Hepatocyte (in vitro differentiated cells): ENCODE measurements around the gene MOCS1. TPM values are rescaled to one million over a fixed set of nuclear protein-coding genes. Genes with fewer than 3 reads are reported as not detected.

Source experiments
- DNase-seq: peaks from one replicate; pipeline ENCODE4 v3.0.0-alpha.2; 2016; ENCODE audit warnings: low spot score
- H2AFZ ChIP-seq: fragments of 200-600 bp; sonication (generic); 2 replicates; pipeline ENCODE4 v1.6.0; 2016; ENCODE audit warnings: antibody characterized with exemption, mild to moderate bottlenecking
- H3K27ac ChIP-seq: fragments of 200-600 bp; sonication (generic); 2 replicates; pipeline ENCODE4 v1.5.1; 2016; ENCODE audit warnings: mild to moderate bottlenecking
- H3K27me3 ChIP-seq: fragments of 200-600 bp; sonication (generic); 2 replicates; pipeline ENCODE4 v1.6.1; 2016
- H3K36me3 ChIP-seq: fragments of 200-600 bp; sonication (generic); replicated peaks from 2 replicates; pipeline ENCODE4 v1.5.1; 2016; ENCODE audit warnings: low read depth; ENCODE audit not compliant: insufficient read depth
- H3K4me1 ChIP-seq: fragments of 200-600 bp; sonication (generic); 2 replicates; pipeline ENCODE4 v1.5.1; 2016; ENCODE audit warnings: mild to moderate bottlenecking, moderate library complexity; ENCODE audit not compliant: insufficient read depth
- H3K4me2 ChIP-seq: fragments of 200-600 bp; sonication (generic); 2 replicates; pipeline ENCODE4 v1.6.0; 2016
- H3K4me3 ChIP-seq: fragments of 200-600 bp; sonication (generic); 2 replicates; pipeline ENCODE4 v1.5.1; 2016; ENCODE audit warnings: mild to moderate bottlenecking
- H3K79me2 ChIP-seq: fragments of 200-600 bp; sonication (generic); 2 replicates; pipeline ENCODE4 v1.6.0; 2017; ENCODE audit warnings: mild to moderate bottlenecking
- H3K9me2 ChIP-seq: fragments of 200-600 bp; sonication (generic); replicated peaks from 2 replicates; pipeline ENCODE4 v1.6.0; 2017; ENCODE audit warnings: mild to moderate bottlenecking; ENCODE audit not compliant: insufficient read depth
- H3K9me3 ChIP-seq: fragments of 200-600 bp; sonication (generic); 2 replicates; pipeline ENCODE4 v1.5.1; 2016; ENCODE audit warnings: low read depth, mild to moderate bottlenecking
- H4K20me1 ChIP-seq: fragments of 200-600 bp; sonication (generic); 2 replicates; pipeline ENCODE4 v1.6.0; 2016; ENCODE audit warnings: mild to moderate bottlenecking; ENCODE audit not compliant: insufficient read depth, poor library complexity, severe bottlenecking
- CTCF ChIP-seq: fragments of 200-600 bp; sonication (generic); IDR thresholded peaks from 2 replicates; pipeline ENCODE4 v1.5.1; 2016; ENCODE audit warnings: antibody characterized with exemption, mild to moderate bottlenecking; ENCODE audit not compliant: poor library complexity
- EZH2 ChIP-seq: fragments of 200-600 bp; sonication (generic); IDR thresholded peaks from 2 replicates; pipeline ENCODE4 v1.6.1; 2016; ENCODE audit warnings: antibody characterized with exemption, mild to moderate bottlenecking, borderline replicate concordance
- EZH2phosphoT487 ChIP-seq: fragments of 200-600 bp; sonication (generic); IDR thresholded peaks from one replicate; pipeline ENCODE4 v1.6.1; 2018; ENCODE audit warnings: antibody characterized with exemption, mild to moderate bottlenecking, low read depth, moderate library complexity; ENCODE audit not compliant: unreplicated experiment, severe bottlenecking
- WGBS: methylation state at CpG from one replicate; pipeline ENCODE4 v1.1.6; 2016; ENCODE audit warnings: low lambda C conversion rate; ENCODE audit errors: missing lambda C conversion rate; 5-methylcytosine and 5-hydroxymethylcytosine counted together
- polyA plus RNA-seq: library from polyadenylated mRNA; unstranded; fragments of >200 nt; fragmentation: Nextera tagmentation; extraction: Ambion mirVana; gene quantifications from 2 replicates; pipeline ENCODE4 v1.2.1, GENCODE V29; 2016
- total RNA-seq: library from RNA; depleted of rRNA; stranded (reverse); fragments of >200 nt; gene quantifications from 2 replicates; pipeline ENCODE4 v1.2.3, GENCODE V29; 2014

The MOCS1 gene
- total and polyA plus RNA-seq, 2 experiments from 2014 or later = 10.7 to 13.4 TPM

GRCh38 chr6:39951716-39952115 lies 17.5 kb upstream of the MOCS1 start:
- Histone ChIP-seq H3K36me3 (no peaks in the 10 kb centered on the region), H3K79me2 (no peaks in the 10 kb centered on the region), H2AFZ (no peak overlapping the region), H3K4me2 (no peak overlapping the region), H3K27me3 (no peaks in the 10 kb centered on the region), H4K20me1 (no peaks in the 10 kb centered on the region), H3K9me3 (no peaks in the 10 kb centered on the region), H3K27ac (no peak overlapping the region), H3K4me3 (no peak overlapping the region), H3K4me1 (peaks cover 10% of the 10 kb centered on the region), H3K9me2 (no peaks in the 10 kb centered on the region)
- TF ChIP-seq CTCF (no peak), EZH2 (no peak), EZH2phosphoT487 (no peak)
- no peak for DNase-seq
- WGBS = 82% methylated on average over 1 of the region's 1 CpG

- Histone ChIP-seq H3K9me2 (no peaks in the 10 kb centered on the region), H3K79me2 (no peaks in the 10 kb centered on the region), H3K4me3 (no peak overlapping the region), H3K36me3 (no peaks in the 10 kb centered on the region), H3K27ac (no peak overlapping the region), H3K27me3 (no peaks in the 10 kb centered on the region), H3K9me3 (no peaks in the 10 kb centered on the region), H2AFZ (no peak overlapping the region), H4K20me1 (no peaks in the 10 kb centered on the region), H3K4me1 (peaks cover 13% of the 10 kb centered on the region), H3K4me2 (no peak overlapping the region)
- DNase-seq = no peak
- 88% methylated on average over 5 of the region's 5 CpGs for WGBS
- TF ChIP-seq CTCF (no peak), EZH2 (no peak), EZH2phosphoT487 (no peak)
These were observed 16.9 kb upstream of the MOCS1 start for GRCh38 chr6:39951191-39951590.

GRCh38 chr6:39950125-39950720 lies 16.0 kb upstream of the MOCS1 start:
- Histone ChIP-seq H3K27me3 (no peaks in the 10 kb centered on the region), H3K4me3 (no peak overlapping the region), H3K79me2 (no peaks in the 10 kb centered on the region), H3K4me1 (peaks cover 19% of the 10 kb centered on the region), H4K20me1 (no peaks in the 10 kb centered on the region), H3K36me3 (no peaks in the 10 kb centered on the region), H3K4me2 (no peak overlapping the region), H3K9me3 (no peaks in the 10 kb centered on the region), H3K27ac (no peak overlapping the region), H2AFZ (no peak overlapping the region), H3K9me2 (no peaks in the 10 kb centered on the region)
- DNase-seq = no peak
- TF ChIP-seq EZH2 (no peak), CTCF (no peak), EZH2phosphoT487 (no peak)
